ENCODE data around the gene ZNF423. TPM values are rescaled to one million over a fixed set of nuclear protein-coding genes. Genes with fewer than 3 reads are reported as not detected.

The ZNF423 gene
- polyA plus RNA-seq, 1 of the 3 experiments (the other 2 are of a cell fraction): 1.2 TPM

DNA sequence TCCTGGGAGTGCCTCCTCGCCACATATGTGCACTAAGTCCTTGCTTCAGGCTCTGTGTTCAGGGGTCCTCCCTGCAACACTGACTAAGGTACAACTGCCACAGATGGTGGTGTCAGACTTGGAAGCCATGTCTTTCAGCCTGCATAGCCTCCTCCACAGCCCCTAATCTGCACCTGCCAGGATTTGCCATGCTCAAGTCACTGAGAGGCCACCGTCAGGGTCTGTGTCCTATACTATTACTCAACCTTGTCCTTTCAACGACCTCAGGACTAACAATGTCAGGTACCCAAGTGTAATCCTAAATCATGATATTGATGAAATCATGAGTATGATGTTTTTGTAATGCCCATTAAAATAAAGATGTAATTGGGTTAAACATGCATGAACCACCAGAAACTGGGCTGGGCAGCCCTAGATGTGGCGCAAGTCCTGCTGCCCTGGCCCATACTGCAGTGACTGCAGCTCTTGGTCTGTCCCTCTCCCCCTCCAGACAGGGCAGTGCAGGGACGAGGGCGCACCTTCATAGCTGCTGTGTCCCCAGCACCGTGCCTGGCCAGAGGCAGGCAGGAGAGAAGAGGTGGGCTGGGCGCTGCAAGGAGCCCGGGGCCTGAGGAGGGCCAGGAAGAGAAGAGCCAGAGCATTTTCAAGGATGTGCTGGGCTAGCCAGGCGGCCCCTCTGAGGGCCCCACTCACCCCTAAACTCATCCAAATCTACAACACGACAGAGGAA is 198.0 kb downstream of the ZNF423 start:
- no peak overlapping the region for H3K9ac ChIP-seq
- no peaks in the 10 kb centered on the region for H3K79me2 ChIP-seq (ENCODE audit: insufficient read depth)
- no peaks in the 10 kb centered on the region for H3F3A ChIP-seq (replicated peaks; ENCODE audit: insufficient read depth)
- POLR2A ChIA-PET: no interaction called here
- CTCF ChIA-PET: interaction anchor here (1.1 to 3.6 kb wide), 3 partner anchors 13 to 200 kb away, joined by 3 to 19 read pairs (median 4); no protein-coding TSS in a partner anchor
- no peak for DNase-seq
- no peaks in the 10 kb centered on the region for H3K36me3 ChIP-seq (replicated peaks in 1 of 2; ENCODE audit: control insufficient read depth in 1 of 2, insufficient read depth in 2 of 2, low read length in 1 of 2)
- H3K27me3 ChIP-seq (ENCODE audit: insufficient read depth): no peaks in the 10 kb centered on the region
- no peaks in the 10 kb centered on the region for H3K9me2 ChIP-seq
- H3K4me3 ChIP-seq (ENCODE audit: low read depth in 2 of 2, low read length in 1 of 2): no peak overlapping the region
- H2AFZ ChIP-seq (ENCODE audit: low read depth): no peak overlapping the region
- WGBS (ENCODE audit: low lambda C conversion rate): 62% methylated on average over 6 of the region's 11 CpGs
- peaks cover 2 to 86% of the 10 kb centered on the region in 2 experiments; a peak in 3 of 4 replicates for H3K4me1 ChIP-seq (ENCODE audit: control insufficient read depth in 1 of 2, insufficient read depth in 2 of 2, low read depth in 1 of 2, low read length in 1 of 2)
- TF ChIP-seq RFX5 (IDR thresholded peaks at IDR 0.05; ENCODE audit: low read length): no peak
- TF ChIP-seq MXI1 (IDR thresholded peaks at IDR 0.05; ENCODE audit: low read depth, low read length): no peak
- no peak for TF ChIP-seq RAD21 (IDR thresholded peaks at IDR 0.05; ENCODE audit: low read length)
- TF ChIP-seq RCOR1 (IDR thresholded peaks at IDR 0.05; ENCODE audit: low read length): no peak
- no peak for TF ChIP-seq NFIC (IDR thresholded peaks at IDR 0.05; ENCODE audit: borderline replicate concordance)
- TF ChIP-seq TAF1 (IDR thresholded peaks at IDR 0.05; ENCODE audit: borderline replicate concordance, low read depth, low read length): no peak
- TF ChIP-seq FOXJ3 (CRISPR knock-in tag; IDR thresholded peaks at IDR 0.05): no peak
- no peaks in the 10 kb centered on the region for H3K9me3 ChIP-seq
- no peak overlapping the region for H3K4me2 ChIP-seq
- peak overlapping the region in 1 of 2 experiments; percentile 39; a peak in 1 of 4 replicates for H3K27ac ChIP-seq (ENCODE audit: low read depth in 2 of 2, low read length in 1 of 2)
- no peaks in the 10 kb centered on the region for H4K20me1 ChIP-seq (ENCODE audit: insufficient read depth)

DNA sequence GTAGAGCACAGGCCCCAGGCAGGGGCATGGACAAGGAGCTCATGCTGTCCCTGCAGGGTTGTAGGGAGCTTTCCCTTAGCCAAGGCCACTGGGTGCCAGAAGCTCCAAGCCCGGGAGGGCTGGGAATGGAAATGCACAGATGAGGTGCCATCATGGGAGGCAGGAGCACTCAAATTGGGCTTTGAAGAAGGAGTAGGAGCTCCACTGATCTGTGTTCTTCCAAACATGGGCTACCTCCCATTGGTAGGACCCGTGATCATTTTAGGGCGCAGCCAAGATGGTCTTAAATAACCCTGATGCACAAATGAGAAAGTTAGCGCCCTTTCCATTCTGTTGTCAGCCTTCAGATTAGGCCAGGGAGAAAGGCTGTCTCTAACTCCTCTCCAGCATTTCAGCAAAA is 201.5 kb downstream of the ZNF423 start:
- ChIA-PET CTCF (interaction anchor here (1.0 to 4.1 kb wide), 4 partner anchors 10 to 267 kb away, joined by 3 to 19 read pairs (median 6); no protein-coding TSS in a partner anchor), POLR2A (interaction anchor here (1.3 to 2.3 kb wide), 2 partner anchors 10 to 15 kb away, joined by 4 to 9 read pairs; no protein-coding TSS in a partner anchor)
- no peak overlapping the region for H2AFZ ChIP-seq (ENCODE audit: low read depth)
- TF ChIP-seq TEAD4 (IDR thresholded peaks at IDR 0.05; ENCODE audit: borderline replicate concordance, insufficient read depth): no peak
- TF ChIP-seq MEF2A (IDR thresholded peaks at IDR 0.05; ENCODE audit: borderline replicate concordance, low read depth): no peak
- no peak for TF ChIP-seq TAF1 (IDR thresholded peaks at IDR 0.05; ENCODE audit: borderline replicate concordance, low read depth, low read length)
- no peak for TF ChIP-seq MXI1 (IDR thresholded peaks at IDR 0.05; ENCODE audit: low read depth, low read length)
- TF ChIP-seq TCF12 (IDR thresholded peaks at IDR 0.05): no peak
- TF ChIP-seq, protein P1, sequence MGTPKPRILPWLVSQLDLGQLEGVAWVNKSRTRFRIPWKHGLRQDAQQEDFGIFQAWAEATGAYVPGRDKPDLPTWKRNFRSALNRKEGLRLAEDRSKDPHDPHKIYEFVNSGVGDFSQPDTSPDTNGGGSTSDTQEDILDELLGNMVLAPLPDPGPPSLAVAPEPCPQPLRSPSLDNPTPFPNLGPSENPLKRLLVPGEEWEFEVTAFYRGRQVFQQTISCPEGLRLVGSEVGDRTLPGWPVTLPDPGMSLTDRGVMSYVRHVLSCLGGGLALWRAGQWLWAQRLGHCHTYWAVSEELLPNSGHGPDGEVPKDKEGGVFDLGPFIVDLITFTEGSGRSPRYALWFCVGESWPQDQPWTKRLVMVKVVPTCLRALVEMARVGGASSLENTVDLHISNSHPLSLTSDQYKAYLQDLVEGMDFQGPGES (IDR thresholded peaks at IDR 0.05; ENCODE audit: low read depth, low read length): no peak
- no peak for TF ChIP-seq FOXJ3 (CRISPR knock-in tag; IDR thresholded peaks at IDR 0.05)
- TF ChIP-seq, protein P2, sequence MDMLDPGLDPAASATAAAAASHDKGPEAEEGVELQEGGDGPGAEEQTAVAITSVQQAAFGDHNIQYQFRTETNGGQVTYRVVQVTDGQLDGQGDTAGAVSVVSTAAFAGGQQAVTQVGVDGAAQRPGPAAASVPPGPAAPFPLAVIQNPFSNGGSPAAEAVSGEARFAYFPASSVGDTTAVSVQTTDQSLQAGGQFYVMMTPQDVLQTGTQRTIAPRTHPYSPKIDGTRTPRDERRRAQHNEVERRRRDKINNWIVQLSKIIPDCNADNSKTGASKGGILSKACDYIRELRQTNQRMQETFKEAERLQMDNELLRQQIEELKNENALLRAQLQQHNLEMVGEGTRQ (IDR thresholded peaks at IDR 0.05; ENCODE audit: borderline replicate concordance, low read depth, low read length): no peak
- TF ChIP-seq POLR2AphosphoS5 (IDR thresholded peaks at IDR 0.05; ENCODE audit: low read depth, low read length): no peak
- TF ChIP-seq, protein P3, sequence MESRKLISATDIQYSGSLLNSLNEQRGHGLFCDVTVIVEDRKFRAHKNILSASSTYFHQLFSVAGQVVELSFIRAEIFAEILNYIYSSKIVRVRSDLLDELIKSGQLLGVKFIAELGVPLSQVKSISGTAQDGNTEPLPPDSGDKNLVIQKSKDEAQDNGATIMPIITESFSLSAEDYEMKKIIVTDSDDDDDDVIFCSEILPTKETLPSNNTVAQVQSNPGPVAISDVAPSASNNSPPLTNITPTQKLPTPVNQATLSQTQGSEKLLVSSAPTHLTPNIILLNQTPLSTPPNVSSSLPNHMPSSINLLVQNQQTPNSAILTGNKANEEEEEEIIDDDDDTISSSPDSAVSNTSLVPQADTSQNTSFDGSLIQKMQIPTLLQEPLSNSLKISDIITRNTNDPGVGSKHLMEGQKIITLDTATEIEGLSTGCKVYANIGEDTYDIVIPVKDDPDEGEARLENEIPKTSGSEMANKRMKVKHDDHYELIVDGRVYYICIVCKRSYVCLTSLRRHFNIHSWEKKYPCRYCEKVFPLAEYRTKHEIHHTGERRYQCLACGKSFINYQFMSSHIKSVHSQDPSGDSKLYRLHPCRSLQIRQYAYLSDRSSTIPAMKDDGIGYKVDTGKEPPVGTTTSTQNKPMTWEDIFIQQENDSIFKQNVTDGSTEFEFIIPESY (IDR thresholded peaks at IDR 0.05; ENCODE audit: borderline replicate concordance, low read depth): no peak
- no peak for TF ChIP-seq RCOR1 (IDR thresholded peaks at IDR 0.05; ENCODE audit: low read length)
- TF ChIP-seq FOSL2 (IDR thresholded peaks at IDR 0.05; ENCODE audit: borderline replicate concordance, low read depth): no peak
- TF ChIP-seq, protein P4, sequence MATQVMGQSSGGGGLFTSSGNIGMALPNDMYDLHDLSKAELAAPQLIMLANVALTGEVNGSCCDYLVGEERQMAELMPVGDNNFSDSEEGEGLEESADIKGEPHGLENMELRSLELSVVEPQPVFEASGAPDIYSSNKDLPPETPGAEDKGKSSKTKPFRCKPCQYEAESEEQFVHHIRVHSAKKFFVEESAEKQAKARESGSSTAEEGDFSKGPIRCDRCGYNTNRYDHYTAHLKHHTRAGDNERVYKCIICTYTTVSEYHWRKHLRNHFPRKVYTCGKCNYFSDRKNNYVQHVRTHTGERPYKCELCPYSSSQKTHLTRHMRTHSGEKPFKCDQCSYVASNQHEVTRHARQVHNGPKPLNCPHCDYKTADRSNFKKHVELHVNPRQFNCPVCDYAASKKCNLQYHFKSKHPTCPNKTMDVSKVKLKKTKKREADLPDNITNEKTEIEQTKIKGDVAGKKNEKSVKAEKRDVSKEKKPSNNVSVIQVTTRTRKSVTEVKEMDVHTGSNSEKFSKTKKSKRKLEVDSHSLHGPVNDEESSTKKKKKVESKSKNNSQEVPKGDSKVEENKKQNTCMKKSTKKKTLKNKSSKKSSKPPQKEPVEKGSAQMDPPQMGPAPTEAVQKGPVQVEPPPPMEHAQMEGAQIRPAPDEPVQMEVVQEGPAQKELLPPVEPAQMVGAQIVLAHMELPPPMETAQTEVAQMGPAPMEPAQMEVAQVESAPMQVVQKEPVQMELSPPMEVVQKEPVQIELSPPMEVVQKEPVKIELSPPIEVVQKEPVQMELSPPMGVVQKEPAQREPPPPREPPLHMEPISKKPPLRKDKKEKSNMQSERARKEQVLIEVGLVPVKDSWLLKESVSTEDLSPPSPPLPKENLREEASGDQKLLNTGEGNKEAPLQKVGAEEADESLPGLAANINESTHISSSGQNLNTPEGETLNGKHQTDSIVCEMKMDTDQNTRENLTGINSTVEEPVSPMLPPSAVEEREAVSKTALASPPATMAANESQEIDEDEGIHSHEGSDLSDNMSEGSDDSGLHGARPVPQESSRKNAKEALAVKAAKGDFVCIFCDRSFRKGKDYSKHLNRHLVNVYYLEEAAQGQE (IDR thresholded peaks at IDR 0.05; ENCODE audit: low read depth, low read length): no peak
- TF ChIP-seq CHD2 (IDR thresholded peaks at IDR 0.05; ENCODE audit: low read length, partially characterized antibody): no peak
- TF ChIP-seq SIN3A (IDR thresholded peaks at IDR 0.05; ENCODE audit: borderline replicate concordance, low read depth, low read length): no peak

More for the DNA sequence above, 201.5 kb downstream of the ZNF423 start:
- H3K27ac ChIP-seq (ENCODE audit: low read depth in 2 of 2, low read length in 1 of 2): peak overlapping the region in 1 of 2 experiments; percentile 55; a peak in 1 of 4 replicates
- peaks cover 6 to 71% of the 10 kb centered on the region in 2 experiments; a peak in 3 of 4 replicates for H3K4me1 ChIP-seq (ENCODE audit: control insufficient read depth in 1 of 2, insufficient read depth in 2 of 2, low read depth in 1 of 2, low read length in 1 of 2)
- H3K27me3 ChIP-seq (ENCODE audit: insufficient read depth): no peaks in the 10 kb centered on the region
- H3K9ac ChIP-seq: no peak overlapping the region
- no peaks in the 10 kb centered on the region for H3K9me3 ChIP-seq
- H3K4me3 ChIP-seq (ENCODE audit: low read depth in 2 of 2, low read length in 1 of 2): no peak overlapping the region
- H4K20me1 ChIP-seq (ENCODE audit: insufficient read depth): no peaks in the 10 kb centered on the region
- H3F3A ChIP-seq (replicated peaks; ENCODE audit: insufficient read depth): no peaks in the 10 kb centered on the region
- 50% methylated on average over 2 of the region's 4 CpGs for WGBS (ENCODE audit: low lambda C conversion rate)
- no peak overlapping the region for H3K4me2 ChIP-seq
- H3K36me3 ChIP-seq (replicated peaks in 1 of 2; ENCODE audit: control insufficient read depth in 1 of 2, insufficient read depth in 2 of 2, low read length in 1 of 2): no peaks in the 10 kb centered on the region
- no peaks in the 10 kb centered on the region for H3K79me2 ChIP-seq (ENCODE audit: insufficient read depth)
- no peak for DNase-seq
- no peaks in the 10 kb centered on the region for H3K9me2 ChIP-seq
